ENCODE results near the gene TBP. TPM values are rescaled to one million over a fixed set of nuclear protein-coding genes. Genes with fewer than 3 reads are reported as not detected.

The TBP gene
- total RNA-seq, 1 experiment from 2014 or later: 20.6 TPM

GRCh38 chr6:170504479-170504878 is 49.7 kb upstream of the TBP start:
- H3K9me3 Mint-ChIP-seq: peaks cover 33% of the 10 kb centered on the region
- no peak overlapping the region for H3K4me3 Mint-ChIP-seq
- H3K27ac Mint-ChIP-seq: no peak overlapping the region
- TF ChIP-seq ATF2 (CRISPR knock-in tag; IDR thresholded peaks at IDR 0.05; ENCODE audit: borderline replicate concordance, low read depth) (no peak), TP53 (CRISPR knock-in tag; IDR thresholded peaks at IDR 0.05) (no peak), USF2 (CRISPR knock-in tag; IDR thresholded peaks at IDR 0.05) (no peak), GRHL2 (CRISPR knock-in tag; IDR thresholded peaks at IDR 0.05; ENCODE audit: insufficient replicate concordance, severe bottlenecking) (no peak)
- H3K27me3 Mint-ChIP-seq (ENCODE audit: low read depth): peaks cover 45% of the 10 kb centered on the region
- ChIA-PET POLR2A (no interaction called here), CTCF (no interaction called here)
- no peaks in the 10 kb centered on the region for H3K4me1 Mint-ChIP-seq
- no peak for ATAC-seq
- peaks cover 18% of the 10 kb centered on the region for H3K36me3 Mint-ChIP-seq
- DNase-seq (ENCODE audit: low spot score): no peak

- DNase-seq (ENCODE audit: low spot score) (no peak), ATAC-seq (no peak)
- no peaks in the 10 kb centered on the region for H3K4me1 Mint-ChIP-seq
- H3K27ac Mint-ChIP-seq: no peak overlapping the region
- peaks cover 18% of the 10 kb centered on the region for H3K36me3 Mint-ChIP-seq
- H3K9me3 Mint-ChIP-seq: peaks cover 32% of the 10 kb centered on the region
- POLR2A ChIA-PET: no interaction called here
- H3K27me3 Mint-ChIP-seq (ENCODE audit: low read depth): peaks cover 45% of the 10 kb centered on the region
- no peak overlapping the region for H3K4me3 Mint-ChIP-seq
- TF ChIP-seq CTCF (IDR thresholded peaks at IDR 0.05): no peak
- no peak for TF ChIP-seq TCF7 (CRISPR knock-in tag; IDR thresholded peaks at IDR 0.05; ENCODE audit: low read depth)
- TF ChIP-seq E2F4 (CRISPR knock-in tag; IDR thresholded peaks at IDR 0.05; ENCODE audit: borderline replicate concordance, low read depth): no peak
- no peak for TF ChIP-seq SMAD3 (CRISPR knock-in tag; IDR thresholded peaks at IDR 0.05; ENCODE audit: borderline replicate concordance)
- no peak for TF ChIP-seq ESRRA (CRISPR knock-in tag; IDR thresholded peaks at IDR 0.05; ENCODE audit: borderline replicate concordance)
- TF ChIP-seq ATF2 (CRISPR knock-in tag; IDR thresholded peaks at IDR 0.05; ENCODE audit: borderline replicate concordance, low read depth): no peak
- TF ChIP-seq ATF6 (CRISPR knock-in tag; IDR thresholded peaks at IDR 0.05): no peak
- no peak for TF ChIP-seq PREB (CRISPR knock-in tag; IDR thresholded peaks at IDR 0.05; ENCODE audit: borderline replicate concordance)
- TF ChIP-seq ERG (CRISPR knock-in tag; IDR thresholded peaks at IDR 0.05): no peak
- TF ChIP-seq ELF4 (CRISPR knock-in tag; IDR thresholded peaks at IDR 0.05; ENCODE audit: low read depth): no peak
- no peak for TF ChIP-seq AR (CRISPR knock-in tag; IDR thresholded peaks at IDR 0.05)
- CTCF ChIA-PET: no interaction called here
Measured at GRCh38 chr6:170505306-170505705, 48.9 kb upstream of the TBP start.
